H1 (cell line): ENCODE measurements around the gene LLGL1.

Experiments
- ATF2 ChIP-seq: IDR thresholded peaks from 2 replicates; pipeline ENCODE4 v1.6.1; 2012; ENCODE audit warnings: low read length, inconsistent platforms
- CHD2 ChIP-seq: IDR thresholded peaks from 2 replicates; pipeline ENCODE4 v1.6.1; 2012; ENCODE audit warnings: low read length, improper control_type of control experiment
- TEAD4 ChIP-seq: IDR thresholded peaks from 2 replicates; pipeline ENCODE4 v1.6.1; 2012; ENCODE audit warnings: low read depth, low read length, inconsistent platforms, mixed read lengths
- TF ChIP-seq, protein P1 (sequence below), 3 experiments: IDR thresholded peaks; 1 replicate in 2 of 3; 2 replicates in 1 of 3; pipeline versions ENCODE4 v1.5.1 to v1.6.1; 2011; ENCODE audit warnings: low read length in 3 of 3, mild to moderate bottlenecking in 3 of 3, inconsistent platforms in 2 of 3, low read depth in 1 of 3, moderate library complexity in 1 of 3; ENCODE audit not compliant: insufficient read depth in 1 of 3; ENCODE audit errors: control extremely low read depth in 1 of 3

GRCh38 chr17:18203308-18203707 is 22.1 kb upstream of the LLGL1 start:
- TF ChIP-seq, protein P1, sequence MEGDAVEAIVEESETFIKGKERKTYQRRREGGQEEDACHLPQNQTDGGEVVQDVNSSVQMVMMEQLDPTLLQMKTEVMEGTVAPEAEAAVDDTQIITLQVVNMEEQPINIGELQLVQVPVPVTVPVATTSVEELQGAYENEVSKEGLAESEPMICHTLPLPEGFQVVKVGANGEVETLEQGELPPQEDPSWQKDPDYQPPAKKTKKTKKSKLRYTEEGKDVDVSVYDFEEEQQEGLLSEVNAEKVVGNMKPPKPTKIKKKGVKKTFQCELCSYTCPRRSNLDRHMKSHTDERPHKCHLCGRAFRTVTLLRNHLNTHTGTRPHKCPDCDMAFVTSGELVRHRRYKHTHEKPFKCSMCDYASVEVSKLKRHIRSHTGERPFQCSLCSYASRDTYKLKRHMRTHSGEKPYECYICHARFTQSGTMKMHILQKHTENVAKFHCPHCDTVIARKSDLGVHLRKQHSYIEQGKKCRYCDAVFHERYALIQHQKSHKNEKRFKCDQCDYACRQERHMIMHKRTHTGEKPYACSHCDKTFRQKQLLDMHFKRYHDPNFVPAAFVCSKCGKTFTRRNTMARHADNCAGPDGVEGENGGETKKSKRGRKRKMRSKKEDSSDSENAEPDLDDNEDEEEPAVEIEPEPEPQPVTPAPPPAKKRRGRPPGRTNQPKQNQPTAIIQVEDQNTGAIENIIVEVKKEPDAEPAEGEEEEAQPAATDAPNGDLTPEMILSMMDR (IDR thresholded peaks at IDR 0.05; ENCODE audit: control extremely low read depth in 1 of 3, insufficient read depth in 1 of 3, low read depth in 1 of 3, low read length in 3 of 3) = no peak
- no peak for TF ChIP-seq ATF2
- no peak for TF ChIP-seq TEAD4
- no peak for TF ChIP-seq CHD2
